H1 (cell line): Measurements from ENCODE around the gene RIN3. TPM values are rescaled to one million over a fixed set of nuclear protein-coding genes. Genes with fewer than 3 reads are reported as not detected.

ENCODE experiments used
- CTCF ChIA-PET: fragments of 300-600 bp; sonication (Branson Sonifier 250); formaldehyde crosslinking; loops from one replicate; lab custom pipeline; 2021; ENCODE audit not compliant: partially characterized antibody; lab: Charles Lee
- POLR2A ChIA-PET: fragments of 300-600 bp; sonication (Branson Sonifier 250); formaldehyde crosslinking; loops from one replicate; lab custom pipeline; 2021; ENCODE audit warnings: inconsistent platforms; ENCODE audit not compliant: partially characterized antibody; lab: Charles Lee
- DNase-seq, 2 experiments: peaks; one replicate each; pipeline versions ENCODE4 v3.0.0 to v3.0.0-alpha.2; 2010 to 2022; ENCODE audit warnings: low spot score in 2 of 2, low read depth in 1 of 2, mixed read lengths in 1 of 2
- FAIRE-seq: peaks from 2 replicates; lab custom pipeline; 2011; peaks lifted over from hg19 to GRCh38; lab: Jason Lieb, UNC
- H2AFZ ChIP-seq: 2 replicates; pipeline ENCODE4 v1.8.1; 2012; ENCODE audit warnings: low read length, inconsistent platforms
- H2AK5ac ChIP-seq: 2 replicates; pipeline ENCODE4 v1.6.1; 2013; ENCODE audit warnings: low read depth, low read length
- H2BK120ac ChIP-seq: replicated peaks from 2 replicates; pipeline ENCODE3; 2013; ENCODE audit warnings: low read depth, low read length, inconsistent platforms
- H2BK12ac ChIP-seq: 2 replicates; pipeline ENCODE4 v1.6.1; 2013; ENCODE audit warnings: low read depth, low read length
- H2BK15ac ChIP-seq: 2 replicates; pipeline ENCODE4 v1.6.1; 2013; ENCODE audit warnings: low read length
- H2BK20ac ChIP-seq: 2 replicates; pipeline ENCODE4 v1.6.1; 2013; ENCODE audit warnings: low read length
- H2BK5ac ChIP-seq: 2 replicates; pipeline ENCODE4 v1.6.1; 2013; ENCODE audit warnings: low read depth, low read length
- H3K14ac ChIP-seq: 2 replicates; pipeline ENCODE4 v1.6.1; 2013; ENCODE audit warnings: inconsistent platforms; ENCODE audit not compliant: insufficient read length
- H3K18ac ChIP-seq: 2 replicates; pipeline ENCODE4 v1.6.1; 2013; ENCODE audit warnings: low read length; ENCODE audit errors: extremely low read depth
- H3K23ac ChIP-seq: 2 replicates; pipeline ENCODE4 v1.6.1; 2013; ENCODE audit warnings: inconsistent platforms; ENCODE audit not compliant: insufficient read length
- H3K23me2 ChIP-seq: 2 replicates; pipeline ENCODE4 v1.6.1; 2013; ENCODE audit warnings: low read depth, low read length
- H3K27ac ChIP-seq: 2 replicates; pipeline ENCODE4 v1.6.1; 2011; ENCODE audit warnings: low read depth, low read length, inconsistent platforms
- H3K27me3 ChIP-seq, 4 experiments: replicated peaks in 1 of 4; 1 replicate in 1 of 4; 2 replicates in 3 of 4; pipeline versions ENCODE4 v1.6.1 to v1.8.1; 2011 to 2013; ENCODE audit warnings: low read length in 3 of 4, mild to moderate bottlenecking in 3 of 4, inconsistent platforms in 2 of 4, mixed read lengths in 2 of 4, moderate library complexity in 1 of 4; ENCODE audit not compliant: control insufficient read depth in 3 of 4, insufficient read depth in 3 of 4; ENCODE audit errors: extremely low read depth in 1 of 4
- H3K36me3 ChIP-seq, 4 experiments: 2 replicates each; pipeline versions ENCODE4 v1.6.1 to v1.8.1; 2011 to 2013; ENCODE audit warnings: mild to moderate bottlenecking in 4 of 4, low read length in 3 of 4, moderate library complexity in 2 of 4, control low read depth in 1 of 4, inconsistent platforms in 1 of 4; ENCODE audit not compliant: insufficient read depth in 4 of 4, control insufficient read depth in 2 of 4
- H3K4ac ChIP-seq: replicated peaks from 2 replicates; pipeline ENCODE3; 2013; ENCODE audit warnings: low read length, low read depth, mixed read lengths, inconsistent platforms; ENCODE audit not compliant: insufficient read length
- H3K4me1 ChIP-seq, 4 experiments: replicated peaks in 1 of 4; 1 replicate in 1 of 4; 2 replicates in 3 of 4; pipeline versions ENCODE4 v1.6.1 to v1.8.1; 2011 to 2013; ENCODE audit warnings: low read length in 3 of 4, inconsistent platforms in 2 of 4, mixed read lengths in 1 of 4; ENCODE audit not compliant: insufficient read depth in 4 of 4, control insufficient read depth in 3 of 4
- H3K4me2 ChIP-seq, 2 experiments: 2 replicates each; pipeline versions ENCODE4 v1.6.1 to v1.8.1; 2011 to 2013; ENCODE audit warnings: low read depth in 2 of 2, low read length in 2 of 2, control low read depth in 1 of 2, inconsistent platforms in 1 of 2, mild to moderate bottlenecking in 1 of 2; ENCODE audit not compliant: insufficient read depth in 1 of 2
- H3K4me3 ChIP-seq, 4 experiments: fragments of 200-600, 300-600 bp in 1 of 4; sonication (generic), shearing (Covaris generic), sonication (Bioruptor Twin) in 1 of 4; 2 replicates each; pipeline versions ENCODE4 v1.5.1 to v1.8.1; 2011 to 2016; ENCODE audit warnings: low read length in 4 of 4, low read depth in 3 of 4, control low read depth in 2 of 4, inconsistent platforms in 2 of 4, mild to moderate bottlenecking in 2 of 4, mixed read lengths in 1 of 4, moderate library complexity in 1 of 4; ENCODE audit not compliant: insufficient read depth in 2 of 4; ENCODE audit errors: extremely low read depth in 1 of 4
- H3K56ac ChIP-seq: replicated peaks from 2 replicates; pipeline ENCODE3; 2013; ENCODE audit warnings: low read depth, mild to moderate bottlenecking, mixed read lengths, low read length, inconsistent platforms; ENCODE audit not compliant: insufficient read length
- H3K79me1 ChIP-seq: 2 replicates; pipeline ENCODE4 v1.6.1; 2013; ENCODE audit warnings: low read depth, low read length, control low read depth
- H3K79me2 ChIP-seq, 2 experiments: 2 replicates each; pipeline versions ENCODE4 v1.6.1 to v1.8.1; 2012 to 2013; ENCODE audit warnings: low read length in 2 of 2, mild to moderate bottlenecking in 2 of 2, inconsistent platforms in 1 of 2; ENCODE audit not compliant: insufficient read depth in 2 of 2, control insufficient read depth in 1 of 2
- H3K9ac ChIP-seq, 4 experiments: replicated peaks in 1 of 4; 1 replicate in 1 of 4; 2 replicates in 3 of 4; pipeline versions ENCODE4 v1.6.1 to v1.8.1; 2011 to 2013; ENCODE audit warnings: low read depth in 3 of 4, low read length in 3 of 4, control low read depth in 2 of 4, mild to moderate bottlenecking in 2 of 4, moderate library complexity in 2 of 4, inconsistent platforms in 1 of 4; ENCODE audit errors: extremely low read depth in 1 of 4
- H3K9me3 ChIP-seq, 2 experiments: 2 replicates each; pipeline versions ENCODE4 v1.6.1 to v1.8.1; 2012 to 2013; ENCODE audit warnings: mild to moderate bottlenecking in 2 of 2, moderate library complexity in 2 of 2, control low read depth in 1 of 2, inconsistent platforms in 1 of 2, low read depth in 1 of 2, low read length in 1 of 2, mixed read lengths in 1 of 2; ENCODE audit not compliant: insufficient read depth in 2 of 2
- H4K20me1 ChIP-seq, 2 experiments: replicated peaks in 1 of 2; 2 replicates each; pipeline versions ENCODE3 to v1.8.1; 2011 to 2013; ENCODE audit warnings: inconsistent platforms in 2 of 2, low read length in 2 of 2, mild to moderate bottlenecking in 1 of 2; ENCODE audit not compliant: insufficient read depth in 2 of 2, control insufficient read depth in 1 of 2
- H4K5ac ChIP-seq: 2 replicates; pipeline ENCODE4 v1.6.1; 2013; ENCODE audit warnings: low read length, low read depth, mixed read lengths, inconsistent platforms; ENCODE audit not compliant: insufficient read length
- H4K8ac ChIP-seq: 2 replicates; pipeline ENCODE4 v1.8.0; 2013; ENCODE audit warnings: mild to moderate bottlenecking, moderate library complexity, low read length, inconsistent platforms; ENCODE audit not compliant: insufficient read depth; ENCODE audit errors: extremely low read depth
- H4K91ac ChIP-seq: replicated peaks from 2 replicates; pipeline ENCODE3; 2013; ENCODE audit warnings: low read length, mixed read lengths, inconsistent platforms; ENCODE audit not compliant: insufficient read length
- CBX8 ChIP-seq: fragments of 300-800, 300-1000 bp; sonication (generic); IDR thresholded peaks from 2 replicates; pipeline ENCODE4 v1.7.1; 2016; ENCODE audit warnings: low read depth, low read length, borderline replicate concordance
- CHD2 ChIP-seq: IDR thresholded peaks from 2 replicates; pipeline ENCODE4 v1.6.1; 2012; ENCODE audit warnings: low read length, improper control_type of control experiment
- CREB1 ChIP-seq: IDR thresholded peaks from 2 replicates; pipeline ENCODE4 v1.6.1; 2012; ENCODE audit warnings: inconsistent platforms
- CTCF ChIP-seq, 3 experiments: IDR thresholded peaks; 1 replicate in 2 of 3; 2 replicates in 1 of 3; pipeline versions ENCODE4 v1.5.1 to v1.6.1; 2011; ENCODE audit warnings: low read length in 3 of 3, mild to moderate bottlenecking in 3 of 3, inconsistent platforms in 2 of 3, low read depth in 1 of 3, moderate library complexity in 1 of 3; ENCODE audit not compliant: insufficient read depth in 1 of 3; ENCODE audit errors: control extremely low read depth in 1 of 3
- GTF2F1 ChIP-seq: IDR thresholded peaks from 2 replicates; pipeline ENCODE4 v1.6.1; 2012; ENCODE audit warnings: low read depth, low read length, improper control_type of control experiment, borderline replicate concordance
- HDAC2 ChIP-seq, 2 experiments: fragments of 300-600 bp in 1 of 2; sonication (generic) in 1 of 2; IDR thresholded peaks; 2 replicates each; pipeline ENCODE4 v1.6.1; 2011 to 2012; ENCODE audit warnings: low read depth in 2 of 2, low read length in 2 of 2, mild to moderate bottlenecking in 2 of 2, moderate library complexity in 2 of 2, borderline replicate concordance in 1 of 2, inconsistent platforms in 1 of 2
- HDAC6 ChIP-seq: IDR thresholded peaks from one replicate; pipeline ENCODE4 v1.7.1; 2012; ENCODE audit warnings: low read depth, mild to moderate bottlenecking, inconsistent platforms, low read length, moderate library complexity
- KDM4A ChIP-seq: IDR thresholded peaks from one replicate; pipeline ENCODE4 v1.7.1; 2012; ENCODE audit warnings: low read depth, mild to moderate bottlenecking, moderate library complexity, low read length, inconsistent platforms; ENCODE audit not compliant: severe bottlenecking
- MAFK ChIP-seq: IDR thresholded peaks from 2 replicates; pipeline ENCODE4 v1.6.1; 2012; ENCODE audit warnings: low read depth, mild to moderate bottlenecking, improper control_type of control experiment, low read length
- PHF8 ChIP-seq: fragments of 200-600 bp; sonication (generic); conservative IDR thresholded peaks from 2 replicates; pipeline ENCODE4 v1.7.1; 2012; ENCODE audit warnings: low read depth, mild to moderate bottlenecking, inconsistent platforms, low read length, moderate library complexity
- POU5F1 ChIP-seq: IDR thresholded peaks from 2 replicates; pipeline ENCODE4 v1.6.1; 2011; ENCODE audit warnings: low read depth, mild to moderate bottlenecking, low read length, moderate library complexity
- RFX5 ChIP-seq: IDR thresholded peaks from 2 replicates; pipeline ENCODE4 v1.6.1; 2011; ENCODE audit warnings: low read depth, low read length, improper control_type of control experiment, borderline replicate concordance
- WGBS, 2 experiments: shearing (Covaris generic) in 1 of 2; methylation state at CpG; one replicate each; pipeline versions ENCODE4 v1.1.6 to v1.1.7; 2013 to 2015; ENCODE audit warnings: low lambda C conversion rate in 2 of 2, mixed read lengths in 2 of 2, inconsistent platforms in 1 of 2, low coverage in 1 of 2, missing lambda C conversion rate in 1 of 2; ENCODE audit not compliant: insufficient replicate concordance in 2 of 2, insufficient coverage in 1 of 2, insufficient read length in 1 of 2; ENCODE audit errors: extremely low coverage in 1 of 2, missing lambda C conversion rate in 1 of 2; 5-methylcytosine and 5-hydroxymethylcytosine counted together
- polyA plus RNA-seq, 7 experiments: library from polyadenylated mRNA; depleted of rRNA in 3 of 7; stranded (reverse) in 5 of 7; unstranded in 2 of 7; fragments of >200 nt in 5 of 7; fragments of 200-250 nt in 2 of 7; gene quantifications; 1 replicate in 5 of 7; 2 replicates in 1 of 7; 4 replicates in 1 of 7; pipeline versions ENCODE4 v1.2.1 to v1.2.3, GENCODE V29; 2011 to 2013; ENCODE audit warnings: missing spikeins in 2 of 7, mixed read lengths in 2 of 7
- total RNA-seq: library from RNA; stranded (reverse); fragmentation: NEBNext Ultra II Directional; extraction: Animal tissue kit (Norgen Biotek cat#: 25700); gene quantifications from 2 replicates; pipeline ENCODE4 v1.2.1, GENCODE V29; 2021

The RIN3 gene
- total and polyA plus RNA-seq, 2 of the 8 experiments (the other 6 are each of a cell fraction or from before 2014, with no cell fraction given) = 0.59 to 1.5 TPM

- FAIRE-seq = no peak
- Histone ChIP-seq H3K79me1 (no peaks in the 10 kb centered on the region), H4K91ac (no peak overlapping the region), H3K56ac (no peak overlapping the region), H3K9me3 (no peaks in the 10 kb centered on the region), H2BK120ac (no peak overlapping the region), H3K27me3 (no peaks in the 10 kb centered on the region; a peak in 1 of 7 replicates), H4K5ac (no peak overlapping the region), H2BK20ac (no peak overlapping the region), H3K79me2 (no peaks in the 10 kb centered on the region), H3K23me2 (no peaks in the 10 kb centered on the region), H2AFZ (no peak overlapping the region), H3K27ac (no peak overlapping the region), H2BK15ac (no peak overlapping the region), H3K4ac (no peak overlapping the region), H3K9ac (no peak overlapping the region), H3K4me1 (no peaks in the 10 kb centered on the region), H3K4me2 (no peak overlapping the region), H2BK12ac (no peak overlapping the region), H3K4me3 (no peak overlapping the region), H4K8ac (no peak overlapping the region), H3K23ac (no peak overlapping the region), H3K18ac (no peak overlapping the region), H4K20me1 (peaks cover 0 to 2% of the 10 kb centered on the region in 2 experiments), H2BK5ac (no peak overlapping the region), H3K36me3 (peaks cover 0 to 7% (median 2%) of the 10 kb centered on the region in 4 experiments; a peak in 4 of 8 replicates), H2AK5ac (no peak overlapping the region), H3K14ac (no peak overlapping the region)
- ChIA-PET CTCF (interaction anchor here (1.9 to 3.1 kb wide), 2 partner anchors 9 to 68 kb away, joined by 8 to 13 read pairs; no protein-coding TSS in a partner anchor), POLR2A (no interaction called here)
- no peak for DNase-seq
- 91% methylated on average over 10 of the region's 10 CpGs; no CpG with 5 or more reads in 1 of the 2 experiments for WGBS, 2 experiments
- TF ChIP-seq GTF2F1 (no peak), HDAC2 (IDR thresholded peaks at IDR 0.05; ENCODE audit: borderline replicate concordance in 1 of 2, low read depth in 2 of 2, low read length in 2 of 2) (no peak), POU5F1 (no peak), CBX8 (no peak), RFX5 (no peak), CREB1 (no peak), PHF8 (no peak), KDM4A (no peak), MAFK (no peak), CHD2 (no peak), CTCF (IDR thresholded peaks at IDR 0.05; ENCODE audit: control extremely low read depth in 1 of 3, insufficient read depth in 1 of 3, low read depth in 1 of 3, low read length in 3 of 3) (no peak), HDAC6 (no peak)
Observed at GRCh38 chr14:92716131-92716530, 202.6 kb downstream of the RIN3 start.
